Endometrial microvascular endothelial cells (primary cell): ENCODE results near the gene KIF6. TPM values are rescaled to one million over a fixed set of nuclear protein-coding genes. Genes with fewer than 3 reads are reported as not detected.
"Not testable (repeated sequence)": the region's sequence is repeated elsewhere in the genome, so short reads cannot be mapped to it uniquely, and the experiment has no call there.

Experiments
- in situ Hi-C: cut with HindIII; loops from 2 replicates; pipeline ENCODE4 v1.10.0; 2017; ENCODE audit warnings: low sequenced_read_pairs, low pct_unique_long_range_greater_than_20kb; ENCODE audit errors: inconsistent ontology term
- total RNA-seq: library from RNA; depleted of rRNA; stranded (reverse); fragments of >200 nt; gene quantifications from one replicate; pipeline ENCODE4 v1.2.3, GENCODE V29; 2015; ENCODE audit errors: inconsistent ontology term

The KIF6 gene
- total RNA-seq, 1 donor from 2014 or later, result not detected

- in situ Hi-C loops, result no loop called here
Measured at GRCh38 chr6:39300739-39301138, 424.5 kb downstream of the KIF6 start.

- in situ Hi-C loops, result no loop called here
Measured at GRCh38 chr6:39298061-39298460, 427.1 kb downstream of the KIF6 start.

- in situ Hi-C loops, result no loop called here
Measured at GRCh38 chr6:39296745-39297640, 428.2 kb downstream of the KIF6 start.

GRCh38 chr6:39295611-39296011, 429.6 kb downstream of the KIF6 start:
- in situ Hi-C loops, result no loop called here

GRCh38 chr6:39294899-39295298, 430.3 kb downstream of the KIF6 start:
- in situ Hi-C loops, result no loop called here

GRCh38 chr6:39294133-39294532, 431.1 kb downstream of the KIF6 start:
- in situ Hi-C loops, result no loop called here

- in situ Hi-C loops, result no loop called here
Measured at GRCh38 chr6:39292637-39293036, 432.6 kb downstream of the KIF6 start.

GRCh38 chr6:39289490-39289889, 435.7 kb downstream of the KIF6 start:
- in situ Hi-C loops, result no loop called here

GRCh38 chr6:39287601-39288000, 437.6 kb downstream of the KIF6 start:
- in situ Hi-C loops, result no loop called here

- in situ Hi-C loops, result not testable (repeated sequence)
Measured at GRCh38 chr6:39286596-39286995, 438.6 kb downstream of the KIF6 start.

GRCh38 chr6:39282774-39283173, 442.4 kb downstream of the KIF6 start:
- in situ Hi-C loops, result no loop called here

GRCh38 chr6:39281312-39281980, 443.8 kb downstream of the KIF6 start:
- in situ Hi-C loops, result no loop called here

- in situ Hi-C loops, result no loop called here
Measured at GRCh38 chr6:39280247-39280731, 444.9 kb downstream of the KIF6 start.

Other genes starting within 250 kb of the KIF6 start
- 0.19 TPM for gene DAAM2, start 67.0 kb upstream of the KIF6 start, total RNA-seq
- 5.4 TPM for gene MOCS1, start 209.1 kb upstream of the KIF6 start, total RNA-seq